ENCODE results near the gene ADAT1. TPM values are rescaled to one million over a fixed set of nuclear protein-coding genes. Genes with fewer than 3 reads are reported as not detected.
"Not testable (repeated sequence)": the region's sequence is repeated elsewhere in the genome, so short reads cannot be mapped to it uniquely, and the experiment has no call there.

The ADAT1 gene
- total RNA-seq, 2 donors from 2014 or later = 50.1 to 54.9 TPM

- WGBS, 2 experiments (ENCODE audit: insufficient coverage in 1 of 2, insufficient read length in 1 of 2) = 59 to 74% methylated on average over 11 to 17 of the region's 17 CpGs
- no peak overlapping the region for H3K9ac ChIP-seq (ENCODE audit: extremely low read depth, low read length, poor library complexity, severe bottlenecking)
Measured at GRCh38 chr16:75593825-75594820, 29.0 kb downstream of the ADAT1 start.

GRCh38 chr16:75593308-75593707 lies 29.8 kb downstream of the ADAT1 start:
- peak overlapping the region; percentile 35 for H3K27ac Mint-ChIP-seq
- H3K27ac ChIP-seq (ENCODE audit: low read depth, low read length) = no peak overlapping the region
- peaks cover 4% of the 10 kb centered on the region for H3K9me3 Mint-ChIP-seq

More at GRCh38 chr16:75593825-75594820, 29.0 kb downstream of the ADAT1 start:
- no peak overlapping the region for H3K4me3 ChIP-seq (ENCODE audit: low read length)
- peaks cover 25% of the 10 kb centered on the region for H3K36me3 Mint-ChIP-seq (ENCODE audit: low read depth)
- H3K4me3 Mint-ChIP-seq = no peak overlapping the region
- peak overlapping the region; percentile 76 for H3K27ac Mint-ChIP-seq
- H3K4me1 Mint-ChIP-seq = peaks cover 26% of the 10 kb centered on the region
- peaks cover 7% of the 10 kb centered on the region for H3K9me3 ChIP-seq (ENCODE audit: control insufficient read depth, low read length)
- no peaks in the 10 kb centered on the region for H3K27me3 ChIP-seq (ENCODE audit: control insufficient read depth, insufficient read depth, low read length, poor library complexity, severe bottlenecking)
- no peaks in the 10 kb centered on the region for H3K27me3 Mint-ChIP-seq (ENCODE audit: insufficient read depth)
- H3K9me3 Mint-ChIP-seq = peaks cover 4% of the 10 kb centered on the region
- peak overlapping the region; percentile 35 for H3K27ac ChIP-seq (ENCODE audit: low read depth, low read length)
- peak; percentile 79 for DNase-seq
- H3K4me1 ChIP-seq (ENCODE audit: control insufficient read depth, insufficient read depth, low read length) = peaks cover 10% of the 10 kb centered on the region
- H3K36me3 ChIP-seq (ENCODE audit: control insufficient read depth, insufficient read depth, low read length) = peaks cover 12% of the 10 kb centered on the region
- TF ChIP-seq CTCF (conservative IDR thresholded peaks at IDR 0.05) = no peak

GRCh38 chr16:75591927-75592326 lies 31.2 kb downstream of the ADAT1 start:
- not testable (repeated sequence) for H3K36me3 ChIP-seq (ENCODE audit: control insufficient read depth, insufficient read depth, low read length); H3K27me3 ChIP-seq (ENCODE audit: control insufficient read depth, insufficient read depth, low read length, poor library complexity, severe bottlenecking); H3K4me3 ChIP-seq (ENCODE audit: low read length); H3K9ac ChIP-seq (ENCODE audit: extremely low read depth, low read length, poor library complexity, severe bottlenecking); H3K4me3 Mint-ChIP-seq; H3K9me3 ChIP-seq (ENCODE audit: control insufficient read depth, low read length); H3K4me1 ChIP-seq (ENCODE audit: control insufficient read depth, insufficient read depth, low read length); H3K27ac ChIP-seq (ENCODE audit: low read depth, low read length); H3K27me3 Mint-ChIP-seq (ENCODE audit: insufficient read depth); DNase-seq; H3K27ac Mint-ChIP-seq; H3K9me3 Mint-ChIP-seq
- Mint-ChIP-seq H3K36me3 (ENCODE audit: low read depth) (peaks cover 14% of the 10 kb centered on the region), H3K4me1 (peaks cover 26% of the 10 kb centered on the region)
- WGBS, 2 experiments (ENCODE audit: insufficient coverage in 1 of 2, insufficient read length in 1 of 2) = 89 to 93% methylated on average over 4 to 7 of the region's 9 CpGs

More at GRCh38 chr16:75593308-75593707, 29.8 kb downstream of the ADAT1 start:
- no peak for DNase-seq
- H3K9me3 ChIP-seq (ENCODE audit: control insufficient read depth, low read length) = peaks cover 7% of the 10 kb centered on the region
- no peak overlapping the region for H3K9ac ChIP-seq (ENCODE audit: extremely low read depth, low read length, poor library complexity, severe bottlenecking)
- no peak for TF ChIP-seq CTCF (conservative IDR thresholded peaks at IDR 0.05)
- no peak overlapping the region for H3K4me3 ChIP-seq (ENCODE audit: low read length)
- Mint-ChIP-seq H3K4me1 (peaks cover 26% of the 10 kb centered on the region), H3K27me3 (ENCODE audit: insufficient read depth) (no peaks in the 10 kb centered on the region), H3K36me3 (ENCODE audit: low read depth) (peaks cover 27% of the 10 kb centered on the region), H3K4me3 (no peak overlapping the region)
- peaks cover 11% of the 10 kb centered on the region for H3K36me3 ChIP-seq (ENCODE audit: control insufficient read depth, insufficient read depth, low read length)
- WGBS, 2 experiments (ENCODE audit: insufficient coverage in 1 of 2, insufficient read length in 1 of 2) = 96 to 97% methylated on average over 5 to 6 of the region's 6 CpGs
- H3K27me3 ChIP-seq (ENCODE audit: control insufficient read depth, insufficient read depth, low read length, poor library complexity, severe bottlenecking) = no peaks in the 10 kb centered on the region
- peaks cover 10% of the 10 kb centered on the region for H3K4me1 ChIP-seq (ENCODE audit: control insufficient read depth, insufficient read depth, low read length)

All from endodermal cell (in vitro differentiated cells).